ENCODE data around the gene PTPN2. TPM values are rescaled to one million over a fixed set of nuclear protein-coding genes. Genes with fewer than 3 reads are reported as not detected.
A peak's percentile ranks its signal among the peaks of the same experiment; 100 is the strongest.

Gene PTPN2
- total and polyA plus RNA-seq, 9 of the 15 experiments (the other 6 are each of a cell fraction or from before 2014, with no cell fraction given): 36.6 to 66.4 (median 43.8) TPM

- Histone ChIP-seq H4K20me1 (replicated peaks; ENCODE audit: control insufficient read depth, insufficient read depth, low read length) (no peaks in the 10 kb centered on the region), H3K27me3 (ENCODE audit: control insufficient read depth in 2 of 2, insufficient read depth in 2 of 2, low read length in 2 of 2) (no peaks in the 10 kb centered on the region), H3K27ac (ENCODE audit: extremely low read depth, low read depth, low read length) (no peak overlapping the region), H2AFZ (ENCODE audit: low read depth, low read length) (no peak overlapping the region), H3K4me2 (ENCODE audit: insufficient read depth, low read length) (no peak overlapping the region), H3K9ac (ENCODE audit: insufficient read depth in 1 of 2, low read depth in 2 of 2, low read length in 2 of 2) (no peak overlapping the region), H3K4me1 (replicated peaks in 1 of 2; ENCODE audit: control insufficient read depth in 2 of 2, insufficient read depth in 2 of 2, low read length in 2 of 2) (no peaks in the 10 kb centered on the region), H3K9me3 (replicated peaks; ENCODE audit: control insufficient read depth, insufficient read depth, low read depth, low read length) (no peaks in the 10 kb centered on the region), H3K79me2 (ENCODE audit: control insufficient read depth, insufficient read depth, low read length) (no peaks in the 10 kb centered on the region), H3K4me3 (no peak overlapping the region), H3K36me3 (ENCODE audit: control insufficient read depth, insufficient read depth, low read length) (no peaks in the 10 kb centered on the region), H3K9me1 (ENCODE audit: control insufficient read depth, insufficient read depth, low read length) (no peaks in the 10 kb centered on the region)
- 10% methylated on average over 6 of the region's 6 CpGs for WGBS (ENCODE audit: insufficient coverage, low coverage, missing lambda C conversion rate)
- BruUV-seq (replicated peaks): no TSS peak
- POLR2A ChIA-PET: interaction anchor here (0.7 to 1.1 kb wide), 2 partner anchors 10 to 147 kb away, joined by 3 to 4 read pairs; no protein-coding TSS in a partner anchor
- FAIRE-seq (no peak), ATAC-seq (no peak), DNase-seq (ENCODE audit: extremely low read depth in 1 of 4, low spot score in 3 of 4) (peak in 1 of 4 experiments; percentile 4)
- in situ Hi-C loops (cut with MboI) (no loop called here), intact Hi-C loops (cut with micrococcal nuclease) (loop anchor here (2.0 kb wide), 1 partner anchor 43 kb away; no protein-coding TSS in a partner anchor)
- CTCF ChIA-PET (ENCODE audit: low intra/inter-chr PET ratio): no interaction called here
- TF ChIP-seq AFF4 (CRISPR knock-in tag; IDR thresholded peaks at IDR 0.05) (no peak), BMI1 (IDR thresholded peaks at IDR 0.05; ENCODE audit: low read length) (no peak), KLF16 (IDR thresholded peaks at IDR 0.05) (no peak), SIX5 (IDR thresholded peaks at IDR 0.05; ENCODE audit: borderline replicate concordance in 1 of 2, insufficient read depth in 1 of 2, low read depth in 1 of 2, low read length in 2 of 2) (no peak), ZNF583 (CRISPR knock-in tag; IDR thresholded peaks at IDR 0.05) (no peak), HMBOX1 (IDR thresholded peaks at IDR 0.05) (no peak), IRF2 (CRISPR knock-in tag; IDR thresholded peaks at IDR 0.05) (no peak), ZBTB5 (IDR thresholded peaks at IDR 0.05) (no peak), RREB1 (CRISPR knock-in tag; IDR thresholded peaks at IDR 0.05) (no peak), SIRT6 (IDR thresholded peaks at IDR 0.05; ENCODE audit: low read depth, low read length) (no peak)
These were observed 7.5 kb upstream of the PTPN2 start for GRCh38 chr18:12891561-12891960.

All from K562 (cell line).